Glutamatergic neuron (in vitro differentiated cells): ENCODE results near the gene SYNGR3. TPM values are rescaled to one million over a fixed set of nuclear protein-coding genes. Genes with fewer than 3 reads are reported as not detected.

Experiments
- DNase-seq: peaks from one replicate; pipeline ENCODE4 v3.0.0; 2022
- H3K27ac Mint-ChIP-seq: one replicate; pipeline ENCODE4 v1.8.0; 2020; ENCODE audit warnings: mild to moderate bottlenecking, mixed read lengths, inconsistent platforms; ENCODE audit not compliant: unreplicated experiment
- H3K27me3 Mint-ChIP-seq: one replicate; pipeline ENCODE4 v1.8.0; 2020; ENCODE audit warnings: mild to moderate bottlenecking, moderate library complexity, mixed read lengths, inconsistent platforms; ENCODE audit not compliant: unreplicated experiment
- H3K36me3 Mint-ChIP-seq: one replicate; pipeline ENCODE4 v1.8.0; 2020; ENCODE audit warnings: mild to moderate bottlenecking, mixed read lengths, inconsistent platforms; ENCODE audit not compliant: unreplicated experiment
- H3K4me1 Mint-ChIP-seq: one replicate; pipeline ENCODE4 v1.8.0; 2020; ENCODE audit warnings: mild to moderate bottlenecking, low read depth, mixed read lengths, inconsistent platforms; ENCODE audit not compliant: unreplicated experiment
- H3K4me3 Mint-ChIP-seq: one replicate; pipeline ENCODE4 v1.8.0; 2020; ENCODE audit warnings: mild to moderate bottlenecking, mixed read lengths, inconsistent platforms; ENCODE audit not compliant: unreplicated experiment
- H3K9me3 Mint-ChIP-seq: one replicate; pipeline ENCODE4 v1.8.0; 2020; ENCODE audit warnings: mild to moderate bottlenecking, moderate library complexity, mixed read lengths, inconsistent platforms; ENCODE audit not compliant: unreplicated experiment
- CTCF ChIP-seq: fragments of 200-600 bp; sonication (generic); IDR thresholded peaks from one replicate; pipeline ENCODE4 v1.5.0; 2021; ENCODE audit not compliant: partially characterized antibody, unreplicated experiment
- total RNA-seq: library from RNA; stranded (reverse); fragmentation: NEBNext Ultra II Directional; extraction: Animal tissue kit (Norgen Biotek cat#: 25700); gene quantifications from one replicate; pipeline ENCODE4 v1.2.1, GENCODE V29; 2021; ENCODE audit not compliant: unreplicated experiment

SYNGR3 gene
- total RNA-seq, 1 donor from 2014 or later: 45.7 TPM

GRCh38 chr16:1963806-1964505 is 25.8 kb upstream of the SYNGR3 start:
- Mint-ChIP-seq H3K27me3 (peaks cover 13% of the 10 kb centered on the region), H3K36me3 (no peaks in the 10 kb centered on the region), H3K4me1 (peaks cover 18% of the 10 kb centered on the region), H3K4me3 (peak overlapping the region; percentile 91), H3K9me3 (peaks cover 19% of the 10 kb centered on the region), H3K27ac (peak overlapping the region; percentile 98)
- TF ChIP-seq CTCF: no peak
- DNase-seq: peak; percentile 71

- Mint-ChIP-seq H3K27ac (peak within 1 kb of the TSS; percentile 98), H3K36me3 (no peaks in the 10 kb centered on the region), H3K9me3 (peaks cover 19% of the 10 kb centered on the region), H3K27me3 (peaks cover 11% of the 10 kb centered on the region), H3K4me1 (peaks cover 18% of the 10 kb centered on the region), H3K4me3 (peak within 1 kb of the TSS; percentile 95)
- TF ChIP-seq CTCF: no peak
- DNase-seq: peak; percentile 98
Measured at GRCh38 chr16:1964506-1965395, 25.0 kb upstream of the SYNGR3 start, which contains the start of gene RPS2. RPS2 (minus strand) TSS chr16:1964826; CDS start chr16:1964625, 201 bp downstream.

GRCh38 chr16:1965396-1966001 is 24.3 kb upstream of the SYNGR3 start:
- TF ChIP-seq CTCF: no peak
- no peak for DNase-seq
- no peaks in the 10 kb centered on the region for H3K36me3 Mint-ChIP-seq
- H3K4me1 Mint-ChIP-seq: peaks cover 15% of the 10 kb centered on the region
- H3K27ac Mint-ChIP-seq: peak overlapping the region; percentile 89
- H3K4me3 Mint-ChIP-seq: peak overlapping the region; percentile 95
- peaks cover 14% of the 10 kb centered on the region for H3K9me3 Mint-ChIP-seq
- H3K27me3 Mint-ChIP-seq: peaks cover 14% of the 10 kb centered on the region

- no peak for DNase-seq
- H3K4me3 Mint-ChIP-seq: peak within 1 kb of the TSS; percentile 95
- peaks cover 12% of the 10 kb centered on the region for H3K9me3 Mint-ChIP-seq
- H3K4me1 Mint-ChIP-seq: peaks cover 9% of the 10 kb centered on the region
- no peak for TF ChIP-seq CTCF
- no peaks in the 10 kb centered on the region for H3K36me3 Mint-ChIP-seq
- H3K27ac Mint-ChIP-seq: no peak within 1 kb of the TSS
- peaks cover 12% of the 10 kb centered on the region for H3K27me3 Mint-ChIP-seq
Measured at GRCh38 chr16:1966460-1966859, 23.3 kb upstream of the SYNGR3 start, which contains the start of gene RNF151. RNF151 (plus strand) TSS chr16:1966856; CDS start chr16:1966882, 26 bp downstream.
